Suprapubic skin (tissue), 4 donors: ENCODE results near the gene CDKL2. TPM values are rescaled to one million over a fixed set of nuclear protein-coding genes. Genes with fewer than 3 reads are reported as not detected.

Experiments
- DNase-seq, 2 donors: peaks; one replicate each; pipeline ENCODE4 v3.0.0-alpha.2; 2019; ENCODE audit warnings: low spot score in 2 of 2
- H3K27ac ChIP-seq: fragments of 200-600 bp; sonication (generic); one replicate; pipeline ENCODE4 v1.5.1; 2019
- H3K27me3 ChIP-seq: fragments of 200-600 bp; sonication (generic); one replicate; pipeline ENCODE4 v1.5.1; 2019
- H3K36me3 ChIP-seq: fragments of 200-600 bp; sonication (generic); one replicate; pipeline ENCODE4 v1.5.1; 2019
- H3K4me1 ChIP-seq: fragments of 200-600 bp; sonication (generic); one replicate; pipeline ENCODE4 v1.5.1; 2019
- H3K4me3 ChIP-seq: fragments of 200-600 bp; sonication (generic); one replicate; pipeline ENCODE4 v1.5.1; 2019; ENCODE audit warnings: mild to moderate bottlenecking
- H3K9me3 ChIP-seq: fragments of 200-600 bp; sonication (generic); one replicate; pipeline ENCODE4 v1.5.1; 2019
- EP300 ChIP-seq: sonication (generic); formaldehyde crosslinking; IDR thresholded peaks from one replicate; pipeline ENCODE4 v1.6.1; 2017; ENCODE audit warnings: antibody characterized with exemption
- POLR2A ChIP-seq, 2 donors: fragments of 450-650 bp; IDR thresholded peaks; one replicate each; pipeline ENCODE4 v1.6.1; 2017; ENCODE audit warnings: antibody characterized with exemption in 2 of 2, mild to moderate bottlenecking in 2 of 2, moderate library complexity in 2 of 2
- POLR2AphosphoS5 ChIP-seq, 3 donors: sonication (generic); formaldehyde crosslinking; IDR thresholded peaks; one replicate each; pipeline ENCODE4 v1.6.1; 2017; ENCODE audit warnings: antibody characterized with exemption in 3 of 3
- WGBS: methylation state at CpG from one replicate; pipeline ENCODE4 v1.1.5; 2018; 5-methylcytosine and 5-hydroxymethylcytosine counted together
- total RNA-seq, 4 donors: library from RNA; depleted of rRNA; stranded (reverse); fragments of >200 nt; gene quantifications; one replicate each; pipeline ENCODE4 v1.1.0, GENCODE V29; 2016
- TF ChIP-seq, protein P1 (sequence below), 2 donors: fragments of 200-600 bp in 1 of 2; fragments of 450-650 bp in 1 of 2; sonication (generic) in 1 of 2; IDR thresholded peaks; one replicate each; pipeline ENCODE4 v1.5.1; 2016 to 2019; ENCODE audit warnings: antibody characterized with exemption in 2 of 2, mild to moderate bottlenecking in 1 of 2, moderate library complexity in 1 of 2

Gene CDKL2
- total RNA-seq, 4 donors from 2014 or later = 1.3 to 2.0 (median 1.8) TPM; not detected in 1

DNA sequence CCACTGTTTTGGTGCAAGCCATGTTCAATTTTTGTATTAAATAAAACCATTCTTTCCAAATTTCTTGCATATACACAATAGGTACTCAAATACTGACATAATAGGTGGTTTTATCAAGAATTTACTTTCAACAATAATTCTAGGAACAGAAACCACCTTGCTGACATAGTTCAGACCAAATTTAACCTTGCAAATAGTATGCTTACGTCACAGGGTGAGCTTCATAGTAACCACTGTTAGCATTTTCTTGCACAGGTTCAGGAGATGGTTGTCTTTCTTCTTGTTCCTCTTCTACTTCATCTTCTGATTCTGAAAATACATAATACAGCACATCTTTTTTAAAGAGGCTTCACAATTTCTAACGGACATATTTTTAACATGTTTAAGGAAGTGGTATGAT is 25.2 kb upstream of the CDKL2 start:
- no peaks in the 10 kb centered on the region for H3K9me3 ChIP-seq
- WGBS = 85% methylated on average over 2 of the region's 2 CpGs
- H3K4me1 ChIP-seq = peaks cover 7% of the 10 kb centered on the region
- H3K27me3 ChIP-seq = no peaks in the 10 kb centered on the region
- H3K27ac ChIP-seq = no peak overlapping the region
- H3K36me3 ChIP-seq = peaks cover 48% of the 10 kb centered on the region
- no peak for DNase-seq
- H3K4me3 ChIP-seq = no peak overlapping the region
- TF ChIP-seq EP300 = no peak
- no peak for TF ChIP-seq POLR2A (IDR thresholded peaks at IDR 0.05)
- TF ChIP-seq POLR2AphosphoS5 (IDR thresholded peaks at IDR 0.05) = no peak
- TF ChIP-seq, protein P1, sequence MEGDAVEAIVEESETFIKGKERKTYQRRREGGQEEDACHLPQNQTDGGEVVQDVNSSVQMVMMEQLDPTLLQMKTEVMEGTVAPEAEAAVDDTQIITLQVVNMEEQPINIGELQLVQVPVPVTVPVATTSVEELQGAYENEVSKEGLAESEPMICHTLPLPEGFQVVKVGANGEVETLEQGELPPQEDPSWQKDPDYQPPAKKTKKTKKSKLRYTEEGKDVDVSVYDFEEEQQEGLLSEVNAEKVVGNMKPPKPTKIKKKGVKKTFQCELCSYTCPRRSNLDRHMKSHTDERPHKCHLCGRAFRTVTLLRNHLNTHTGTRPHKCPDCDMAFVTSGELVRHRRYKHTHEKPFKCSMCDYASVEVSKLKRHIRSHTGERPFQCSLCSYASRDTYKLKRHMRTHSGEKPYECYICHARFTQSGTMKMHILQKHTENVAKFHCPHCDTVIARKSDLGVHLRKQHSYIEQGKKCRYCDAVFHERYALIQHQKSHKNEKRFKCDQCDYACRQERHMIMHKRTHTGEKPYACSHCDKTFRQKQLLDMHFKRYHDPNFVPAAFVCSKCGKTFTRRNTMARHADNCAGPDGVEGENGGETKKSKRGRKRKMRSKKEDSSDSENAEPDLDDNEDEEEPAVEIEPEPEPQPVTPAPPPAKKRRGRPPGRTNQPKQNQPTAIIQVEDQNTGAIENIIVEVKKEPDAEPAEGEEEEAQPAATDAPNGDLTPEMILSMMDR (IDR thresholded peaks at IDR 0.05) = no peak

DNA sequence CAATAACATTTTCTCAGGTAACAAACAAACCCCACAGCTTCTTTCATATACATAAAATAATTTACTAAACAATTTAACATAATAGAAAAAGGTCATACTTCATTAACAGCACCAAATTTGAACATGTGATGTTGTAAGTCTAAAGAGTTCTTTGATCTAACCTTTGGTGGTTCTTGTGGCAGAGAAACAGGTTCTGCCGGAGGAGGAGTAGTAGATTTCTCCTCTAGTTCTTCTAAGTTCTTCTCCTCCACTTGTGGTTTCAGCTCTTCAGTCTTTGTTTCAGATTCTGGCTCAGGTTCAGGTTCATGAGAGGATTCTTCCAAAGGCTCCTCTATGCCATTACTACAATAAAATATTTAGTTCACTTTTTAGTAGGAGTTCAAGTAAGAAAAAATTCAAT is 24.6 kb upstream of the CDKL2 start:
- no peaks in the 10 kb centered on the region for H3K27me3 ChIP-seq
- no peaks in the 10 kb centered on the region for H3K9me3 ChIP-seq
- H3K27ac ChIP-seq = no peak overlapping the region
- TF ChIP-seq POLR2A (IDR thresholded peaks at IDR 0.05) (no peak), POLR2AphosphoS5 (IDR thresholded peaks at IDR 0.05) (no peak), EP300 (no peak)
- TF ChIP-seq, protein P1 (IDR thresholded peaks at IDR 0.05) = no peak
- peaks cover 7% of the 10 kb centered on the region for H3K4me1 ChIP-seq
- WGBS = 76% methylated on average over 1 of the region's 1 CpG
- H3K36me3 ChIP-seq = peaks cover 51% of the 10 kb centered on the region
- no peak for DNase-seq
- no peak overlapping the region for H3K4me3 ChIP-seq

DNA sequence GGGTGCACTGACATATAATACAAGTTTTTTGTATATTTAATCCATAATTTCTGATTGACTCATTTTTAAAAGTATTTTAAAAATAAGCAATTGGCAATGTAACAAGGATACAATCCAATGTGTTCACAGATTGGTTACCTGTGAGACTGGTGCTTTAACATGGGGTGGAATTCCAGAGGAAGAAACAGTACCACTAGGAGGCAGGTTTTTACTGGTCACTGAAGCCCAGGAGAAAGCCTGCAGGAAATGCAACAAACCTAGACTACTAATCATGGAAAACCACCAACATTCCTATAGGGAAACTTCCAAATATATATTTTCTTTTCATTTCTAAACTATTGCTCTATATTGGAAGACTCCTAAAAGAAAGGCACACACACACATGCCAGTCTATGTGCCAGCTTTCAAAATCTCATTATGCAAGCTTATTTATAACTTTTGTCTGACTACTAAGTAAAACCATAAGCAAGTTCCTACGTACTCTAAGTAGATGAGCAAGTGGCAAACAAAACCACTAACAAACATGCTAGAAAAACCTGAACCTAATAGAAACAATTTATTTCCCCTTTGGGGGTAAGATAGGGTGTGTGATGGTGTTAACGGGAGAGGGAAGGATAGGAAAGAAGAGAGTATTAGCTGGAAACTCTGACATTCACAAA is 23.6 kb upstream of the CDKL2 start:
- WGBS = 53% methylated on average over 2 of the region's 2 CpGs
- no peaks in the 10 kb centered on the region for H3K9me3 ChIP-seq
- H3K27me3 ChIP-seq = no peaks in the 10 kb centered on the region
- peaks cover 7% of the 10 kb centered on the region for H3K4me1 ChIP-seq
- H3K4me3 ChIP-seq = no peak overlapping the region
- TF ChIP-seq POLR2AphosphoS5 (IDR thresholded peaks at IDR 0.05) (no peak), POLR2A (IDR thresholded peaks at IDR 0.05) (no peak), EP300 (no peak)
- TF ChIP-seq, protein P1 (IDR thresholded peaks at IDR 0.05) = peak in 1 of 2 donors; percentile 29
- H3K36me3 ChIP-seq = peaks cover 56% of the 10 kb centered on the region
- H3K27ac ChIP-seq = no peak overlapping the region
- DNase-seq = no peak

DNA sequence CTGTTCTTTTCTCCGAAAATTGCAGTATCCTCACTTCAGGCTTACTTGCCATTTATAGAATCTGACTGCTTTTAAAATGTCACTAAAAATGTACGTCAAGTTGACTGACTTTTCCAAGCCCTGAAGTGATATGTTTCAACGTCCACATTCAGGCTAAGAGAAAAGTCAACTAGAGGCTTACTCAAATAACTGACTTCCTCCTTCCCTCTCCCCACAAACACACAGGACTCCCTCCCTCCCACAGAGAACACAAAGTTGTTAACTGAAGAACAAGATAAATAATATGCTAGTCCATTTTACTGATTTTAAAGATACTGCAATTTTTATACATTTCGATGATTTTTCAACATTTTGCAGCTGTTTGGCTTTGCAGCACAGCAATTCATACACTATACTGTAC is 13.8 kb upstream of the CDKL2 start:
- no peak overlapping the region for H3K4me3 ChIP-seq
- no peak for DNase-seq
- H3K9me3 ChIP-seq = no peaks in the 10 kb centered on the region
- no peak for TF ChIP-seq POLR2AphosphoS5 (IDR thresholded peaks at IDR 0.05)
- no peak for TF ChIP-seq POLR2A (IDR thresholded peaks at IDR 0.05)
- no peak for TF ChIP-seq EP300
- TF ChIP-seq, protein P1 (IDR thresholded peaks at IDR 0.05) = no peak
- no peak overlapping the region for H3K27ac ChIP-seq
- WGBS = 76% methylated on average over 4 of the region's 4 CpGs
- no peaks in the 10 kb centered on the region for H3K27me3 ChIP-seq
- H3K4me1 ChIP-seq = no peaks in the 10 kb centered on the region
- H3K36me3 ChIP-seq = peaks cover 52% of the 10 kb centered on the region

DNA sequence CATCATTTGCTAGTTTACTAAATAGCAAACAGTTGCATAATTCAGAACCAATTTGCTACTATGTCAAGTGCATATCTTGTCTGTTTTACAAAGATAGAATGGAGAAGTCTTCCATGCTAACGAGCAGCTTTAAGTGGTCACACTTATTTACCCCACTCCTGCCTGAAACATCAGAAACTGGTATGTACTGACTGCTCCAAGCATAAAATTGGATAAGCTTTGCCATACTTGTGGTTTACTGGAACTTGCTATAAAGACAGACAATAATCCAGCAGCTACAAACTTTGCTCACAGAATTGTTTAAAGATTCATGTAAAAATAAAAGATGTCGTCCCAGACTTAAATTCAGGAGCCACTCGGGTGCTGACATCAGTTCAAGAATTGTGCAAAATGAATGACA is 13.3 kb upstream of the CDKL2 start:
- Histone ChIP-seq H3K36me3 (peaks cover 52% of the 10 kb centered on the region), H3K4me3 (no peak overlapping the region), H3K4me1 (no peaks in the 10 kb centered on the region), H3K27me3 (no peaks in the 10 kb centered on the region), H3K27ac (no peak overlapping the region), H3K9me3 (no peaks in the 10 kb centered on the region)
- 67% methylated on average over 3 of the region's 3 CpGs for WGBS
- TF ChIP-seq EP300 (no peak), POLR2AphosphoS5 (IDR thresholded peaks at IDR 0.05) (no peak), POLR2A (IDR thresholded peaks at IDR 0.05) (no peak)
- TF ChIP-seq, protein P1 (IDR thresholded peaks at IDR 0.05) = no peak
- no peak for DNase-seq
